ENCODE measurements around the gene FOXJ1.

Gene FOXJ1

DNA sequence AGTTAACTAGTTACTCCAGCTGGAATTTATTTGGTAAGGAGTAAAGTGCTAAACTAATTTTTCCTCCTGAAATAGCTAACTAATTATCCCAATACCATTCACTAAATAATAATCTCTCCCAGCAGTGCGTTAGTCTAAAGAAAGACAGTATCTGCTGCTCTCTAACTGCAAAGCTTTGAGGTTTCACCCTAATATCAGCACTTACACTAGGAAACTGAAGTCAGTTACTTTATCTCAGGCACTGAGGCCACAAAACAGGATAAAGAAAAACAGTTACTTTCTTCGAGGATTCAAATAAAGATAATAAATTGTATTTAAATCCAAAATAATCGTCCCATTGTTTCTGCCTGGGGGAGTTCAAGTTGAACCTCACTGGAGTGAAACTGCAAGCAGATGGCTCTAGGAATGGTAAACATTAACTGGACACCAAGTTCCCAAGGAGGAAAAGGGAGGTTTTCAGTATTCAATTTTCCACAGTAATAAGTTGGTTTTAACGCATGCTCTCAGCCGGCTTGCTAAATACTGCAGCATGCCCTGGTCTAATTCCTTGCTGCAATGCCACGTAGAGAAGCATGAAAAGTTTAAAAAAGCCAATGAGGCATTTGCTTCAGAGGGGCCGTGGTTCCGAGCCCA is 20.0 kb upstream of the FOXJ1 start:
- DNase-seq (ENCODE audit: low spot score) = no peak

DNA sequence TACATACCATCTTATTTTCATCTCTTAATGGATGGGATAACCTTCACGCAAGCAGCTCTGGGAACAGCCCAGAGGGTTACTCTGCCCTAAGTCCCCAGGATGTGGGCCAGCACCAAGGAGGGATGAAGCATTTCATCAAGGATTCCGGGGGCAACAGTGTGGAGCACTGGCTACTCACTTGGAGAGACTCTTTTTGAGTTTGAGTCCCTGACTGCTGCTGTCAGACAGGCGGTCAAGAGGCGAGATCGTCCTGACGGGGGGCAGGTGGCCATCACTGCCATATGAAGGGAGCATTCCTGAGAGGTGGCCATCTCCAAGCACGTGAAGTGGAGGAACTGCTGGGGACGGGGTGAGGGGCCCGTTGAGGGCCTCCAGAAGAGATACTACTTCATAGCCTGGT is 18.1 kb upstream of the FOXJ1 start:
- no peak for DNase-seq (ENCODE audit: low spot score)

DNA sequence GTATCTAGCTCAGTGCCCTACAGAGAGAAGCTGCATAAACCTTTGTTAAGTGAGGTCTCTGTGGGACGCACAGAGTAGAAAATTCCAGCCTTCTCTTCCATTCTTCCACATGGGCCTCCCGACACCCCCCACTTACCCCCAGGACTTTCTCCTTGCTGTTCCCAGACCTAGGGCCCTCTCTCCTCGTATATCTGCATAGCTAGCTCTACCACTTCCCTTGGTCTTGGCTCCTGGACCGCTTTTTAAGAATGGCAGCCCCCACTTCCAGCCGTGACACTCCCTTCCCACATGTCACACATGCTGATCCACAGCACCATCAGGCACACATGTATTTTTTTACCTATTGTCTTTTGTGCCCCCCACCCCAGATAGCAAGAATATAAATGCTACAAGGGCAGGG is 16.7 kb upstream of the FOXJ1 start:
- DNase-seq (ENCODE audit: low spot score) = no peak

DNA sequence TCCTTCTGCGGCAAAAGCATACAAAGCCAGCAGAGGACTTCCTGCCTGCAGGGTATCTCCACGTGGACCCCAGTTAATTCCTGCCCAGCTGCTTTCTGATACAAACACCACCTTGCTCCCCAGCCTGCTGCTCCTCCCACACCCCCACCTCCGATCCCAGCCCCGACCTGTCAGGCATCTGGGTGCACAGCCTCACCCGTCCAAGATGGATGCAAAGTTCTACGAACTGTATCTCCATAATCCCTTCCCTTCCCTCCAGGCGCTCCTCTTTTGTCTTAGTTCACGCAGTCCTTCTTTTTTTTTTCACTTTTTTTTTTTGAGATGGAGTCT is 15.6 kb upstream of the FOXJ1 start:
- DNase-seq (ENCODE audit: low spot score) = no peak

DNA sequence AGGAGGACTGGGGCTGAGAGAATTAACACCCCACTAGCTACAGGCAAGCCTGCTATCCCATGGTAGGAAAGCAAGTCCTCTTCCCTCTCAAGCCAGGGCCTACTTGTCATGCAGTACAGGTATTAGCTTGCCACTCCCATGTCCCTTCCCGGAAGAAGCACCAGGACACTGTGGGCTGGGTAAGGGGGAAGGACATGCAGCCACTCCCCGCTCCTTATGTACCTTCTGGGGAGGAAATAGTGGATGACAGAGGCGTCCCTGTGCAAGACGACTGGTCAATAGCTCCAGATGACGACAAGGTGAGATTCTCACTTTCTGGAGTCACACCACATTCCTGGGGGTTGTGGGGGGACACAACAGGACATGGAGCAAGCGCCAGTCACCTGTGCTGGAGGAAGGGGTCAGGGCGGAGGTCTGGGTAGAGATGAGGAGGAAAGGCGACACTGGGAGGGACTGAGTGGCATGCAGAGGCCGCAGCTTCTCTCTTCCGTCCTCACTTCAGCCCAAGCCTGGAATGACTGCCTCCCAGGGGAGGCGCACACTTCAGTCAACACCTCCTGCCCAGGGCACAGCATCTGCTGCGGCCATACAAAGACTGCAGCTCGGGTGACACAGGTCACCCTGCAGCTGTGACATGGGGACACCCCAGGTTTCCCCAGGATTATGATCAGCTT is 15.1 kb upstream of the FOXJ1 start:
- DNase-seq (ENCODE audit: low spot score) = no peak

DNA sequence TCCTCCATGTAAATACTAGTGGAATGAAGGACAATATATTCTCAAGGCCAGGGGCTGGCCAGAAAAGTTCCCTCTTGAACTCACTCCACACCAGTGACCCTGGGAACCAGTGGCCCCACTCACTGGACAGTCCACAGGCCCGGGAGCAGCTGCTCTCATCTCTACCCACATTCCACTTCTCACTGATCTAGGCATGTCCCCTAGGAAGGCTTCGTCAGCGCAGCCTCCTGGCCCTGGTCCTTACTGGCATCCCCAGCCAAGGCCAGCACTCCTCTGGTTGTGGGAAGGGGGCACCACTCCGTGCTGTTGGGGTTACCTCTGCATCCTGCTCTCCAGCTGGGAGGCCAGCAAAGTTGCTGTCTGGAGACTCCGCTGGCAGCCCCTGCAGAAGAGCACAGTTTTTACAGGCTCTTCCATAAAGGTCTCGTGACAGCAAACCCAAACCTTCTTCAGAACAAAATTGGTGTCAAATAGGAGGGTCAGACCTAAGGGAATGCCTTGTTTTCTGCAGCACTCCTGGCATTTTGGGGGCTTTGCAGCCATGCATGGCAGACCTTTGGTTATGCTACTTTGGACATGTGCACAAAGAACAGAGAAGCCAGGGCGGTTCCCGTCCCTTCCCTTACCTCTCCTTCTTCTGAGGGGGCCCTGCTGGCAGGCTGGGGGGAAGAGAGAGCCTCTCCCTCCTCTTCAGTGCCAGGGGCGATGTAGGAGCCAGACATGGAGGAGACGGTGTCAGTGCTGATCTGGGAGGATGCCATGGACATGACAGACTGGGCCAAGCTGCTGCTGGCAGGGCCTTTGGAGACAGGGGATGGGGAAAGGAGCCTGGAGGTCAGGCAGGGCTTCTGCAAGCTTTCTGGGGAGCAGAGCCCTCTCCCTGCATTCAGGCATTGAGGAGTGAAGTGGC is 14.1 kb upstream of the FOXJ1 start:
- no peak for DNase-seq (ENCODE audit: low spot score)

DNA sequence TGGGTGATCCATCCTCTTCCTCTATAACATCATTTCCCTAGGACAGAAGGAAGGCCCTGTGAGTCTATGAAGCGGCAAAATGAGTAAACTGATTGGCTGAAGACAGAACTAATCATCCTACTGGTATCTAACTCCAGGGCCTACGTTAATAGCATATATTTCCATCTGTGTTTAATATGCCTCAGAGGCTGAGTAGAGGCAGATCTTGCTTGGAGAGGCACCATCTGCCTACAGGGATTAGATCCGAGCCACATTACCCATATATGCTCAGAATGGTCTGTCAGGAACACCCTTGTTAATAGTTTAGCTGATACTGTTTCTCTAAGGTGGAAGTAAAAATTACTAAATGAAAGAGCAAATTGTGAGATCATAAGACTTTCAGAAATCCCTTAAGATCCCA is 13.2 kb upstream of the FOXJ1 start:
- no peak for DNase-seq (ENCODE audit: low spot score)

DNA sequence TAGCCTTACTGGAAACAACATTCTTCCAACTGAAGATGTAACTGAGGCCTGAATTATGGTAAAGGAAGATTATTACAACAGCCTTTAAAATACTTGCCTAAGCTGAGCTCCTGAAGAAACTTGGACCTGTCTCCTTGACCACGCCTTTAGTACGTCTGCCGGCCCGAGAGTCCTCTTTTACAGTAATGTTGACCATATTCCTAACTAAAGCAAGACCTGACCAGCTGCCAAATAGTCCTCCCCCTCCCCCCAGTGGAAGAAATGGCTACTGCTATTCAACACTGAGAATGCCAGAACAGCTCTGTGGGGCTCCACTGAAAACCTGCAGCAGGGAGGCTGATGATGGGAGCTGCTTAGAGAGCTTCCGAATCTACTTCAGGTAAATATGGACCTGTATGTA is 12.6 kb upstream of the FOXJ1 start:
- no peak for DNase-seq (ENCODE audit: low spot score)

DNA sequence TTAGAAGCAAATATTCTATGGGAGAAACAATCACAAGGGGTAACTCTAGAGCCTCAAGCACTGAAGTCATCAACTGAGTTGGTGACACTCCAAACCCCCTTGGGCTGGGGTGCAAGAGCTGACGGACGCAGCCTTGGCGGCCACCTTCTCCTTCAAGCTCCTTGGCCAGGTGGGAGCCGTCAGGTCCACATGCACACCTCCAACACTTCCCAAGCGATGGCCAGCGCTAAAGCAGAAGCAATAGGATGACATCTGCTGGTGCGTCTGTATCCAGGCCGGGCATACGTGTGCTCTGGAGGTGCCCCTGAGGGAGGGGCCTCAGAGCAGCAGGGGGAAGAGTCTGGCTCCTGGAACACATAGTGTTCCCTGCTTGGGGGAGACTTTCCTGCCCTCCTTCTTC is 12.2 kb upstream of the FOXJ1 start:
- no peak for DNase-seq (ENCODE audit: low spot score)

DNA sequence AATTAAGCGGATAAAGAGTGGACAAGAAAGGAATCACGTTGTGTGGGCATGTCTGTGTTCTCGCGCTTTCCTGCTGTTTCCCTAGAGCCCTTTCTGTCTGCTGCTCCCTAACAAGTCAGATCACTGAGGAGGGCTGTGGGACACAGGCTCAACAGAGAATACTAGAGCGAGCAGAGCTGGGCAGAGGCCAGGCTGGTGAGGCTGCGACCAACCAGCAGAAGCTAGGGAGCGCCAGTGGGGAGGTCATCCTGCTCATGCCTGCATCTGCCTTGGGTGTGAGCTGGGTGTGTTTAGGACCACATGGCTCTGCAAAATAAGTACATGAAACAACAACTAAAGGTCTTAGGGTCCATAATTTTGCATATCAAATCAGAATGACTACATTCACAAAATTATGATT is 11.5 kb upstream of the FOXJ1 start:
- DNase-seq (ENCODE audit: low spot score) = no peak

DNA sequence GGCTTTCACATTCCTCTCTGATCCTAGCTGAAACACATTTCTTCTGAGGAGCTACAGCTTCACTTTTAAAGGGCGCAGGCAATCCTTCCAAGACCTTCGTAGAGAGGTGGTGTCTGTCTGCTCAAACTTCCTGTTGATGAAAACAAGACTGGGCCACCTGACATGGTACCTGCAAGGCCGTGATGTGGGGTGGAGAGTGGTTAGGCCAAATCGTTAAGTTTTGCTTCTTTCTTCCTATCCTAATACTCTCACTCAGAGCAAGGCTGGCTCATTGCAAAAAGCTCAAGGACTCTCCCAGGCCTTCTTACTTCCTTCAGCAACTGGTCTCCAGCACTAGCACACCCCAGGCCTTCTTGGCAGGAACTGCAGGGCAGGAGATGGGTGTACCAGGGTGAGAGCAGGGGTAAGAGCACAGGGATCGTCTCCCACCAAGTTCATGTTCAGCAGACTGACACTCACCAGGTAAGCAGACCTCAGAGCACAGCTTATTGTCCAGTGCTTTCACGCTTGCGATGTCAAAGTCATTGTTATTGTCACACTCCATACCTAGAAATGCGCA is 10.9 kb upstream of the FOXJ1 start:
- DNase-seq (ENCODE audit: low spot score) = no peak

DNA sequence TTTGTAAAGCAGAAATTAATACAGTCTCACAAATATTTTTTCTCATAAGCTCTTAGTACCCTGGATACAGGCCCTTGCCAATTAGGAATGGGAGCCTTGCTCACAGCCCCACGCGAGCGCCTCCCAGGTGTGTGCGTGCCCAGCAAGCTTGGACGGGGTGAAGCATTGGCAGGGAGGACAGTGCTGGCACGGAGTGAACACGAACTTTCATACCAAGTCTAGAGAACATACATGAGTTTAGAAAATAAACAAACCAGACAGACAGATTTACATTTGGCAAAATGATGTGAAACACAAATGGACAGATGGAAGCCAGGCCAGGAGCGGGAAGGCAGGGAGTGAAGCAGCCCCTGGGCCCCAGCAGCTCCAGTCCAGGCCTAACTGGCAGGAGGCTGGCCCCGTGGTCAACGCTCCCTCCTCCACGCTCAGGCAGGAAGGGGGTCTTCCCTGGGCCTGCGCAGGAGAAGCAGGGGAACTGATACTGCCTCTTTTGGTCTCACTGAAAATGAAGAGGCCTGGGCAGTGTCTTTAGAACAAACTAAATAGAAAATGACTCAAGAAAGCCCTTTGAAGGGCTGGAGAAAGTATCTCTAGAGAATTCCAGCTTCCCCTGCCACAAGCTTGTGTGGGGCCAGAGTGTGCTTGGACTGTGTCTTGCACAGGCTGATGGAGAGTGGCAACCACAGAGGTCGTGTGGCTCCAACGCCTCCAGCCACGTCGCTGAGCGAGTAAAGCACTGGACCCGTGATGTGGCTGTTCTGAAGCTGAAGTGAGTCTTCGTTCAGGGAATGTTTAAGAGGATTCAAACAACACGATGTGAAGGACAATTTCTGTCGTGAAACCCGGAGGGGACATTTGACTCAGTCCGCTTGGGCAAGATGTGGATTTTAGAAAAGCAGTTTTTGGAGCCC is 9.9 kb upstream of the FOXJ1 start:
- DNase-seq (ENCODE audit: low spot score) = no peak

DNA sequence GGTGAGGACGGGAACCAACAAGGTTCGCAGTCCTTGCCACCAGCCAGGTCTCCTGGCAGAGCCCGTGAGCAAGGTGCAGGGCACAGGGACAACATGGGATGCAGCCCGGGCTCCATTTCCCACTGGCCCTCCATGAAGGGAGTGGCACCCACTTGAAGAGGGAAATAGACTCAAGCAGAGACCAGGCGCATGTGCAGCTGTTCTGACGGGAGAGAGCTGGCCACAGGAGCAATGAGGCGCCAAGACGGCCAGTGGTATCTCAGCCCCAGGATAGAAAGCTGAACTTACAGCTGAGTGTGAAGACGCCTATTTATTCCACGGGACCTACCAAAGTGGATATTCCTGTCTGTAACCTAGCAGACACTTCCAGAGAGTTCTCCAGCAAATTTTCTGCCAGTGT is 8.2 kb upstream of the FOXJ1 start:
- no peak for DNase-seq (ENCODE audit: low spot score)

DNA sequence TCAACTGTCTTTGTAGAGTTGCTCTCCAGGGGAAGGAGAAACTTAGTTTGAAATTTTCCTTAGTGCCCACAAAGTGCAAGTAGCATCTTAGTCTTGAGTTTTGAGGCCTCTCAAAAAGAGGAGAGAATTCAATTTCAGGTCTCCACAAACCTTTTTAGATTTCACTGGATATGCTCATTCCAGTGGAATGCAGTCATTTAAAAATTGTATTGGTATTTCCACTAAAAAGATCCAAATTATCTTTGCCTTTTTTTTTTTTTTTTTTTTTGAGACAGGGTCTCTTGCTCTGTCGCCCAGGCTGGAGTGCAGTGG is 6.9 kb upstream of the FOXJ1 start:
- DNase-seq (ENCODE audit: low spot score) = no peak

DNA sequence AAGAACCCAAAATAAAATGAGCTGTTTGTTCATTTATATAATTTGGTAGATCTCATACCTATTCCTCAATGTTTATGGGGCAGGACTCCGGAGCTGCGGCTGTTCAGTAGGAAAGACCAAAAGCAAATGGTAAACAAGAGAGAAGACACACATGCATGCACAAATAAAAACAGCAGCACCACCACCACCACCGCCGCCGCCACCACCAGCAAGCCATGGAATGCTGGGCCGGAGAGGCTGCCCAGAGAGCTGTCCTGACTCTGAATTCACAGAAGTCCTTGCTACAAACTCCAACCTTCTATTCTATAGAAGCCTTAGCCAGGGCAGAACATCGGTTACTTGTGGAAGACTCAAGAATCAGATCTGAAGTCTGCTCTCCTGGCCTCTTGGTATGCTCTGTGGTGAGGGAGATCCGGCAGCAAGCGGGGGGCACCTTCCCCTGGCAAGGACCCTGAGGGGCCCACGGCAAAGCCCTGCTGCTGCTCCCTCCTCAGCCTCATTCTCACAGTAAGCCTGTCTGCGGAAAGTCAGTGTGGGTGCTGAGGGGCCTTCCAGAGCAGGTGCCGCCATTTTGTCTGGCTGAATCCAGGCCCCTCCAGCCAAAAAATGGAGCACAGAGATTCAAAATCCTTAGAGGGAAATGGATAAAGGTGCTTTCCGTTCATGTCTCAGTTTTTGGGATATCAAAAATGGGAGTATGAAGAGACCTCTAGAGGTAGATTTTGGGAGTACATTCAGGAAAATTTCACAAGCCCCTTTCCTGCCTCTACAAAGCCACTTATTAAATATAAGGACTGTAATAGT is 6.4 kb upstream of the FOXJ1 start:
- no peak for DNase-seq (ENCODE audit: low spot score)

DNA sequence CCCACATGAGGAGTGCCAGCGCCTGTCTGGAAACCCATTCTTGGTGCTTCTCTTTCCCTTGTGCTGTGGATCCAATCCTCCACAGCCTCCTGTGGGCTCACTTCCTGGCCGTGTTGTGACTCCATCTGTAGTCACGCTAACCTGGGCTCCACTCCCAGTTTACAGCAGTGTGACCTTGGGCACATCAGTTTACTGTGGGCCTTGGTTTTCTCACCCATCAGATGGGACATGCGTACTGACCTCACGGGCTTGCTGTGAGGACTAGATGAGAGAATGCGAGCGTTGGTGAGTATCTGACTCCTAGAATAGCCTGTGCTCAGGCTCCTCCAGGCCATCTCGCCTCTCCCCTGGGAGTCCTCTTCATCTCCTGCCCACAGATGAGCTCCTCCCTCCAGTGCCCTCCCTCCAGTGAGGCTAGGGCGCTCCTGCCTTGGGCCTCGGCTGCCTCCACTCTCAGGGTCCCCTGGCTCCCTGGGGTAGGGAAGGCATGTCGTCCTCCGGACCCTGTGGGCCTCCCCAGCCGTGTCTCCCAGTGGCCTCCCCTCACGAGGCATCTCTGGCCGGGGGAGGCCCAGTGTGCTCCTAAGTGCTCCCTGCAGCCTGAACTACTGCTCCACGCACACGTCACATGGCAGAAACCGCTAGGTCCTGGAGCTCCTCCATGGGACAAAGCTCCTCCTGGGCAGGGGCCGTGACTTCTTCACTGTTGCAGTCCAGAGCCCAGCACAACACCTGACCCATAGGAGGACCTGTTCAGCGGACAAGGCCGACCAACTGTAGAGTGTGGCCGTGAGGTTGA is 5.2 kb upstream of the FOXJ1 start:
- no peak for DNase-seq (ENCODE audit: low spot score)

DNA sequence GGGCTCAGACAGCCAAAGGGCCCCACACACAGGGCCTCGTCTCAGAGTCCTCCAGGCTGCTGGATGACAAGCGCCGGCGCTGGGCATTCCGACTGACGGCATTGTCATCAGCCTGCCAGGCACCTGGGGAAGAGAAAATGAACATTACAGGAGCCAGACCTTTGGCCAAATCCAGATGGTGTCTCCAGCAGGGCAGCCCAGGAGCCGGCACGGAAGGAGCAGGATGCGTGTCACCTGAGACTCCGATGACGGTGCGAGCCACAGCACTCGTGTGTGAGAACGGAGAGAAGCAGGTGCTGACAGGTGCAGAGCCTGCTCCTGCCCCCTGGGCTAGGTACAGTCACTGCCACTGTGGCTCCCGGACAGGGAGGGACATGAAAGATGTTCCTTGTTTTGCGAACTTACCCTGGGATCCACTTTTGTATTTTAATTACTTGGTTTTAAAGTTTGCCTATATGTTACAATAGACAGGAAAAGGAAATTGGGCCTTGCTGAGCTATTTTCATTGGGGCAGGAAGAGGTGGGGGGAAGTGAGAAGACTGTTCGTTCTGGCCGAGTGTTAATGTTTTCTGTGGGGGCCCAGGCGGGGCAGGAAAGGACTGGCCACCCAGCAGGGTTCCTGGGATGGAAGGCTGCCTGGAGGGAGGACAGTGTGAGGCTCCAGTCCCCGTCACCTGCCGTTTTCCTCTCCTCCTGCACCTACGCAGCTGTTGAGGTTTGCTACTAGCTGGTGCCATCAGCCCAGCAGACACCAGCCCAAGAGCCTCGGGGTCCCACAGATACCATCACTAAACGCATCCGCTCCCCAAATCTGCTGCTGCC is 4.4 kb upstream of the FOXJ1 start:
- no peak for DNase-seq (ENCODE audit: low spot score)

DNA sequence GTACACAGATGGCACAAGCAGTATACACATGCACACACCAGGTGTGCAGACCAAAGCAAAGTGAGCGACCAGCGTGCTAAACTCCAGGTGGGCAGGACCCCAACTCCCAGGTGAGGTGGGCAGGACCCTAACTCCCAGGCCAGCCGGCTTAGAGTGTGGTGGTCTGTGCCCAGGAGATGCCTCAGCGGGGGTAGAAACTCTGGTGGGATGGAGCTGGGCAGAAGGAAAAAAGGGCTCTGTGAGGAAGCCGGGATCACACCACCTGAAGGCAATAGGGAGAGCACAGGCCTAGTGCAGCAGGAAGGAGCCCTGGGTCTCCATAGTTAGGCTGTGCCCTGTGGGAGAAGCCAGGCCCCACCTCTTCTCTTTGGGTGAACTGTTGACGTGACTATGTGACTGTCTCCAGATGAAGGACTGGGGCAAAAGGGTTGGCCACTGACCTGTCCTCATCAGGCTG is 1.6 kb upstream of the FOXJ1 start:
- DNase-seq (ENCODE audit: low spot score) = no peak

DNA sequence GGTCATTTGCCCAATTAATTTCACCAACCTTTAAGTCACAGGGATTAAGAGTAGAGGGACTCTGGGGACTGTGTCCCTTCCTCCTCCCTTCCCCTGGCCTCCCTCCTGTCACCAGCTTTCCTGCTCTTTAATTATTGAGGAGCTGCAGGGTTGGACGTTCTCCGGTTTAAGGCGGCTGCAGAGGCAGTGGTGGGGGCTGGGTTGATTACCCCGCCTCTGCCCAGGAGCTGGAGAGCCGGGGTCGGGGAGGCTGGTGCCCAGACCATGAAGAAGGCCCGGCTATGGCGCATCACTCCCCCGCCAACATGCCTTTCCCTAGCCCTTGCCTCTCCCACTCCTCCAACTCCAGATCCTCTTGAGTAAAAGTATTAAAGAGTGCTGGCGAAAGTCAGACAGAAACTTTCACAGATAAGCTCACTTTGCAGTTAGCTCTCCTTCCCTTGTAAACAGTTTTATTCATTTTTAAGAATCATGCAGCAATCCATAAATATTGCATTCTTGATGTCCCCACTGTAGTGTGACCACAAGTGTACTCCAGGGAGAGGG is 1.1 kb upstream of the FOXJ1 start:
- DNase-seq (ENCODE audit: low spot score) = no peak
